Loucy (cell line): ENCODE results near the gene ZNF319.

Experiments
- H2AFZ ChIP-seq: fragments of 200-600 bp; sonication (generic); 2 replicates; pipeline ENCODE4 v1.6.0; 2016; ENCODE audit warnings: antibody characterized with exemption, mild to moderate bottlenecking, low read length, moderate library complexity
- H3F3A ChIP-seq: fragments of 200-600 bp; 2 replicates; pipeline ENCODE4 v1.6.0; 2016; ENCODE audit warnings: antibody characterized with exemption, low read depth, mild to moderate bottlenecking
- H3K27me3 ChIP-seq: fragments of 200-600 bp; sonication (generic); 2 replicates; pipeline ENCODE4 v1.6.1; 2014; ENCODE audit warnings: low read length, mild to moderate bottlenecking; ENCODE audit not compliant: insufficient read depth, poor library complexity, severe bottlenecking
- H3K36me3 ChIP-seq: fragments of 200-600 bp; sonication (generic); 2 replicates; pipeline ENCODE4 v1.6.1; 2016; ENCODE audit warnings: low read length; ENCODE audit not compliant: insufficient read depth
- H3K4me1 ChIP-seq: fragments of 200-600 bp; sonication (generic); 2 replicates; pipeline ENCODE4 v1.5.1; 2014; ENCODE audit warnings: low read length, mild to moderate bottlenecking; ENCODE audit not compliant: insufficient read depth, poor library complexity, severe bottlenecking
- H3K4me2 ChIP-seq: fragments of 200-600 bp; sonication (generic); 2 replicates; pipeline ENCODE4 v1.6.0; 2014; ENCODE audit warnings: antibody characterized with exemption, low read length, low read depth, mild to moderate bottlenecking; ENCODE audit not compliant: poor library complexity, severe bottlenecking
- H3K4me3 ChIP-seq: fragments of 200-600 bp; sonication (generic); 2 replicates; pipeline ENCODE4 v1.5.1; 2014; ENCODE audit warnings: low read length, mild to moderate bottlenecking, mixed read lengths; ENCODE audit not compliant: poor library complexity, severe bottlenecking
- H3K79me2 ChIP-seq: fragments of 200-600 bp; sonication (generic); 2 replicates; pipeline ENCODE4 v1.6.1; 2014; ENCODE audit warnings: low read length; ENCODE audit not compliant: insufficient read depth
- H3K9ac ChIP-seq: fragments of 200-600 bp; sonication (generic); 2 replicates; pipeline ENCODE4 v1.6.0; 2014; ENCODE audit warnings: mild to moderate bottlenecking, low read depth, low read length, moderate library complexity; ENCODE audit not compliant: poor library complexity, severe bottlenecking
- H3K9me2 ChIP-seq: fragments of 200-600 bp; sonication (generic); replicated peaks from 2 replicates; pipeline ENCODE4 v1.6.1; 2016; ENCODE audit warnings: low read depth, low read length, mixed read lengths
- H3K9me3 ChIP-seq: fragments of 200-600 bp; sonication (generic); 2 replicates; pipeline ENCODE4 v1.6.1; 2014; ENCODE audit warnings: mild to moderate bottlenecking, antibody characterized with exemption, low read length, low read depth; ENCODE audit not compliant: insufficient read depth
- H4K20me1 ChIP-seq: fragments of 200-600 bp; sonication (generic); 2 replicates; pipeline ENCODE4 v1.6.0; 2014; ENCODE audit warnings: antibody characterized with exemption, low read length, mild to moderate bottlenecking; ENCODE audit not compliant: insufficient read depth, poor library complexity, severe bottlenecking
- CTCF ChIP-seq: fragments of 200-600 bp; sonication (generic); conservative IDR thresholded peaks from 2 replicates; pipeline ENCODE4 v1.5.1; 2014; ENCODE audit warnings: mild to moderate bottlenecking, antibody characterized with exemption, low read length
- EZH2phosphoT487 ChIP-seq: fragments of 200-600 bp; IDR thresholded peaks from 2 replicates; pipeline ENCODE4 v1.6.1; 2018; ENCODE audit warnings: antibody characterized with exemption, mild to moderate bottlenecking, moderate library complexity, borderline replicate concordance

Gene ZNF319

DNA sequence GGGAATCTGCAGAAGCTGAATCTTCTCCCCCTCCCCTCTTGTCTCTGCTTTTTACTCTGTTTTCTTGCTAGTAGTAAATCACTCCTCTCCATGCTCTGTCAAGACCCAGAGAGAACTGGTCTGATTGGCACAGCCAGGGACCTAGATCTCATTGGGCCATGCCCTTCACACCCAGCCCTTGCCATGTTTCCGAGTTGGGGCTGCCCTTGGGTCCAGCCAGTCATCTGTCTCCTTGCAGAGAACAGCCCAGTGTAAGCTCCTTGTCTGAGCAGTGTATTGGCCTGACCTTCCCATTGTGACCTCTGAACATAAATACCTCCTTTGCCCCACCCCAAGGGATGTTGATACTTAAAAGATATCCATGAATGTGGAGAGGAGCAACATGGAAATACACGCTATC, 28.9 kb upstream of the ZNF319 start:
- Histone ChIP-seq H3K4me3 (no peak overlapping the region), H3K36me3 (no peaks in the 10 kb centered on the region), H3K4me2 (no peak overlapping the region), H3K27me3 (no peaks in the 10 kb centered on the region), H2AFZ (no peak overlapping the region), H3K9me2 (no peaks in the 10 kb centered on the region), H3K9ac (no peak overlapping the region), H3F3A (no peaks in the 10 kb centered on the region), H4K20me1 (no peaks in the 10 kb centered on the region), H3K79me2 (no peaks in the 10 kb centered on the region), H3K9me3 (no peaks in the 10 kb centered on the region), H3K4me1 (peaks cover 3% of the 10 kb centered on the region)
- TF ChIP-seq EZH2phosphoT487 (no peak), CTCF (no peak)

GRCh38 chr16:58028541-58029070, 28.1 kb upstream of the ZNF319 start:
- no peaks in the 10 kb centered on the region for H3F3A ChIP-seq
- H3K9me2 ChIP-seq = no peaks in the 10 kb centered on the region
- no peaks in the 10 kb centered on the region for H3K36me3 ChIP-seq
- H3K79me2 ChIP-seq = no peaks in the 10 kb centered on the region
- no peak overlapping the region for H2AFZ ChIP-seq
- H3K4me2 ChIP-seq = no peak overlapping the region
- no peaks in the 10 kb centered on the region for H3K9me3 ChIP-seq
- no peaks in the 10 kb centered on the region for H3K27me3 ChIP-seq
- no peak overlapping the region for H3K4me3 ChIP-seq
- TF ChIP-seq EZH2phosphoT487 (no peak), CTCF (no peak)
- peaks cover 3% of the 10 kb centered on the region for H3K4me1 ChIP-seq
- H3K9ac ChIP-seq = no peak overlapping the region
- no peaks in the 10 kb centered on the region for H4K20me1 ChIP-seq

- Histone ChIP-seq H3K4me1 (peaks cover 3% of the 10 kb centered on the region), H3K4me2 (no peak overlapping the region), H3K9ac (no peak overlapping the region), H3K79me2 (no peaks in the 10 kb centered on the region), H3K4me3 (no peak overlapping the region), H4K20me1 (no peaks in the 10 kb centered on the region), H3K9me2 (no peaks in the 10 kb centered on the region), H3K27me3 (no peaks in the 10 kb centered on the region), H3K9me3 (no peaks in the 10 kb centered on the region), H3F3A (no peaks in the 10 kb centered on the region), H2AFZ (no peak overlapping the region), H3K36me3 (no peaks in the 10 kb centered on the region)
- TF ChIP-seq CTCF = no peak
- TF ChIP-seq EZH2phosphoT487 = no peak
Measured at GRCh38 chr16:58027916-58028455, 27.5 kb upstream of the ZNF319 start.
